Stimulated activated naive CD8-positive, alpha-beta T cell treated with anti-CD3 and anti-CD28 coated beads, Interleukin-15, Interleukin-2, amounts not matched to agents 100 U/mL and 50 U/mL, for 24 hours (primary cell): ENCODE measurements around the gene DMRTC2.

ENCODE experiments used
- ATAC-seq: fragments of 150-1000 bp; cut with Tn5 transposase; one replicate; pipeline ENCODE4 v1.10.0; 2021
- DNase-seq: peaks from one replicate; pipeline ENCODE4 v3.0.0; 2021

The DMRTC2 gene

DNA sequence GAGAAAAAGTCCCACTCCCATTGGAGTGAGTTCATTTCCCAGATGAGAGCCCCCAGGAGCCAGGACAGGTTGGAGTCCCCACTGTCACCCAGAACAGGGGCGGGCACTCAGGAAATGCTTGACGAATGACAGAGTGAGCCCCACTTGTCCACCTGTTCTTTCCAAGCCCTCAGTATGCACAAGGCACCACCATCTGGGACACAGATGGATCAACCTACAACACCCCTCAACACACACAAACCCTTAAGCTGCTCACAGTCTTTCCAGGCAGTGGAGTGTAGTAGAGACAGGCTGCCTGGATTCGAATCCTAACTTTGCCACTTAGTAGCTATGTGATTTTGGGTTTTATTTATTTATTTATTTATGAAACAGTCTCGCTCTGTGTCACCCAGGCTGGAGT lies 46.1 kb downstream of the DMRTC2 start:
- DNase-seq (no peak), ATAC-seq (no peak)

DNA sequence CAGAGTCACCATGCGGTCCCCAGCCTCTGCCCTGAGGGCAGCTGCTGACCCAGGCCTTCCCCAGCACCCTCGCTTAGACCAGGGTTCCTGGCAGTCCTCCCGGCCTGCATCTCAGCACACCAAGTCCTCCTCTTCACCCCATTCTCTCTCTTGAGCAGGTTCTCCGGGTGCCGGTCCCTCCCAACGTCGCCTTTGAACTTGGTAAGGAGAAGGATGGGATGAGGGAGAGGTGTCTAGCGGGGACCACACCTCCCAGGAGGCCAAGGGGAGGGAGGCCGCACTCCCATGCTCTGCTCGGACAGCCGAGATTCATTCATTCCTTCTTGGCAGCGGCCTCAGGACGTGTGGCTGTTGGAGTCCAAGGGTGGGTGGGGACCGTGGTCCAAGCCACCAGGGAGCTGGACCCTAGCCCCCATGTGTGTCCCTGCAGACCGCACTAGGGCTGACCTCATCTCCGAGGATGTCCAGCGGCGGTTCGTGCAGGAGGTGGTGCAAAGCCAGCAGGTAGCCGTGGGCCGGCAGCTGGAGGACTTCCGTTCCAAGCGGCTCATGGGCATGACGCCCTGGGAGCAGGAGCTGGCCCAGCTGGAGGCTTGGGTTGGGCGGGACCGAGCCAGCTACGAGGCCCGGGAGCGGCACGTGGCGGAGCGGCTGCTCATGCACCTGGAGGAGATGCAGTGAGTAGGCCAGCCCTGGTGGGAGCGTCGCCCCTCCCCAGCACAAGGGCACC lies 47.5 kb downstream of the DMRTC2 start:
- ATAC-seq, result no peak
- no peak for DNase-seq

DNA sequence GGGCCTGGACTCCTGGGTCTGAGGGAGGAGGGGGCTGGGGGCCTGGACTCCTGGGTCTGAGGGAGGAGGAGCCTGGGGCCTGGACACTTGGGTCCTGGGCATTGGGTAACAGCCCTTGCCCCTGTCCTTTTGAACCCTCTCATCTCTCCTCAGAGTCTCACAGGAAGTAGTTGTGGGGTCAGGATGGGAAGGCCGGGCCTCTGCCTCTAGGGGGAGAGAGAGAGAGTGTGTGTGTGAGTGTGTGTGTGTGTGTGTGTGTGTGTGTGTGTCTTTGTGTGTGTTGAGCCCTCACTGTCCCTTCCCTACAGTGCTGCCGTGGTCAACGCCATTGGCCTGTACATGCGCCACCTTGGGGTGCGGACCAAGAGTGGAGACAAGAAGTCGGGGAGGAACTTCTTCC lies 49.1 kb downstream of the DMRTC2 start:
- no peak for DNase-seq
- ATAC-seq, result peak; percentile 26

DNA sequence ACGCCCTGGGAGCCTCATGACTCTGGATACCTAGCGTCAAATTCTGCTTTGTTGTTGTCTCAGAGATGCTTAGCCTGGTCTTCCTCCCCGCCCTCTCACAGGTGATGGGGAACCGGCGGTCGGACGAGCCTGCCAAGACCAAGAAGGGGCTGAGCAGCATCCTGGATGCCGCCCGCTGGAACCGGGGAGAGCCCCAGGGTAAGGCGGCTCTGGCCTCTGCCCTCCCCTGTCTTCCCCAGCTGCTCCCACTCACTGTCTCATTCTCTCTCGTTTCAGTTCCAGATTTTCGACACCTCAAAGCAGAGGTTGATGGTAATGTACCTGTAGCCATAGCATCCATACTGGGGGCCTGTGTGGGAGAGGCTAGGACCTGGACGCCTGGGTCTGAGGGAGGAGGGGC lies 49.5 kb downstream of the DMRTC2 start:
- DNase-seq, result no peak
- ATAC-seq, result no peak

DNA sequence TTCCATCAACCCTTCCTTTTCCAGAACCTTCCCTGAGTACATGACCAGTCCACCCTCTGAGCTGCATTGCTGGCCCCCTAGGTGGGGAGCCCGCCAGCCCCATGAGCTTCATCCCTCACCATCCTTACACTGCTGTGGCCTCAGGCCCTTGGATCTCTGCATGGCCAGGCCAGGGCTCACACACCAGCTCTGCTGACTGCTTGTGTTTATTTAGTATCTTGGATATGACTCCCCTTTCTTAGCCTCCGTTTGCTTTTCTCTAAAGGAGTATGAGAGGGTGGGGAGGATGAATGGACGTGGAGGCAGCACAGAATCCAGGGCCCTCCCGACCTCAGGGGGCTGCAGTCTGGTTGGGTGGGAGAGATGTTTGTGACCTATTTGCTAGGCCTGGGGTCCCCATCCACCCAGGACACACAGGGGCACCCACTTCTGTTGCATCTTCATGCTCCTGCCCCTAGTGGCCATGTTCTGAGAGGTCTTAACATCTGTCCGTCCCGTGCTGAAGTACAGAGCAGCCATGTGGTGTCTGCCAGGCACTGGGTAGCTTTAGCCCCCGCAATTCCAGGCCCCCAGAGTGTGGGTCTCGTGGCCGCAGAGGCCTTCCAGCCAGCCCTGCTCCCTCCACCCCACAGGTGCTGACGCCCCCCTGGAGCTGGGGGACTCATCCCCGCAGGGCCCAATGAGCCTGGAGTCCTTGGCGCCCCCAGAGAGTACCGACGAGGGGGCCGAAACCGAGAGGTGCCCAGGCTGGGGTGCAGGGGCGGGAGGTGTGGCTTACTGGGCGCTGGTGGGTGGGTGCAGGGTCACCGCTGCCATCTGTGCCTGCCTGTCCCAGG lies 51.1 kb downstream of the DMRTC2 start:
- ATAC-seq, result peak; percentile 64
- DNase-seq, result peak; percentile 43

DNA sequence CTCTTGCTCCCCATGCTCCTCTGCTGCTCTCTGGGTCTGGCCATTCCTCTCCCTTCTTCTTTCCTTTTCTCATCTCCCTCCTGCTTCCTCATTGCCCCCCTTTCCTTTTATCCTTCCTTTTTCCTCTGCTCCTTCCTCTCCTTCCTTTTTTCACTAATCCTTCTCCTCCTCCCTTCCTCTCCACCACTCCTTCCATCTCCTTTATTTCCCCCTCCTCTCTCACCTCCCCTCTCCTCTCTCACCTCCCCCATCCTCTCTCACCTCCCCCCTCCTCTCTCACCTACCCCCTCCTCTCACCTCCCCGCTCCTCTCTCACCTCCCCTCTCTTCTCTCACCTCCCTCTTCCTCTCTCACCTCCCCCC lies 51.7 kb downstream of the DMRTC2 start:
- ATAC-seq (no peak), DNase-seq (no peak)

DNA sequence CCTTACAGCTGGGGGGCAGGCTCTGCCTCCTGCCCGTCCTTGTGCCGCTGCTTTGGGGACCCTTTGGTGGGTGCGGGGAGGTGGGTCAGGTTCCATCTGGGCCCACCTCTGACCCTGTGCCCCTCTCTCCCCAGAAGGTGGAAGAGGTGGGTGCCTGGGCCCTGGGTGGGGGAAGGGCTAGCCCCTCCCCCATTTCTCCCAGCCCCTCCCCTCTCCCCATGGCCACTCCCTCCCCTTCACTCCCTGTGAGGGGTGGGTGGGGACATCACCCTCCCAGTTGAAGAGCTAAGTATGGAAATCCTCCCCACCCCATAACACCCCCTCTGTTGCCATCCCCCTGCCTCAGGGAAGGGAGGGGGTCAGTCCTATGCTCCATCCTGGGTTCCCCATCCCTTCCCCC lies 52.3 kb downstream of the DMRTC2 start:
- DNase-seq (no peak), ATAC-seq (no peak)

DNA sequence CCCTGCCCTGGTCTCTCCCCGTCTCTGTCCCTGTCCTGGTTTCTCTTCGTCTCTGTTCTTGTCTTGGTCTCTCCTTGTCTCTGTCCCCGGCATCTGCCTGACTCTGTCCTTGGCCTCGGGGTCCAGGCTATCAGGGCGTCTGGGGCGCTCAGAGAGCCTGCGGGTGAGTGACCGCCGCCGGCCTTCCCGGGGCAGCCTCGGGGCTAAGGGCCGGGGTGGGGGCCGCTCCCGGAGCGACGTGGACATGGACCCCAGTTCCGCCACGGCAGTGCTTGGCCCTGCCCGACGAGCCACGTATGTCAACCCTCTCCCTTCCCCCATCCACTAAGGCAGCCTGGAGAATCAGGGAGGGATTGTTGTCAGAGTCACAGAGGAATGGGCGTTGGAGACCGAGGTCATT lies 53.0 kb downstream of the DMRTC2 start:
- DNase-seq (no peak), ATAC-seq (no peak)

DNA sequence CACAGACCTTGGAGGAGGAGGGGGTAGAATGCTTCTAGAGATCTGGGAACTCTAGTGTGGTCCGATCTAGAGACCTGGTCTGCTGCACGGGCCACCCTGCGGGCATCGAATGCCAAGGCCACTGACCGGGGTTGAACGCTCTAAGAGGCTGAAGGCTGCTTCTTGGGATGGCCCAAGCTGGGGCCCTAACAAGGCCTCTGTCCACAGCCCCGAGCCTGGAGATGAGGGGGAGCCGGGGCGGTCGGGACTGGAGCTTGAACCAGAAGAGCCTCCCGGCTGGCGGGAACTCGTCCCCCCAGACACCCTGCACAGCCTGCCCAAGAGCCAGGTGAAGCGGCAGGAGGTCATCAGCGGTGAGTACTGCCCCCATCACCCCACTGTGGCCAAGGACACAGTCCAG lies 53.4 kb downstream of the DMRTC2 start:
- DNase-seq, result no peak
- no peak for ATAC-seq
